GM18868 (cell line): Measurements from ENCODE around the gene ADCY9.
"Not testable (repeated sequence)": the region's sequence is repeated elsewhere in the genome, so short reads cannot be mapped to it uniquely, and the experiment has no call there.

Experiments used
- ATAC-seq: cut with Tn5 transposase; IDR thresholded peaks from one replicate; pipeline ENCODE4 v1.9.1; 2021; ENCODE audit warnings: mild to moderate bottlenecking, moderate library complexity; ENCODE audit not compliant: unreplicated experiment

ADCY9 gene

DNA sequence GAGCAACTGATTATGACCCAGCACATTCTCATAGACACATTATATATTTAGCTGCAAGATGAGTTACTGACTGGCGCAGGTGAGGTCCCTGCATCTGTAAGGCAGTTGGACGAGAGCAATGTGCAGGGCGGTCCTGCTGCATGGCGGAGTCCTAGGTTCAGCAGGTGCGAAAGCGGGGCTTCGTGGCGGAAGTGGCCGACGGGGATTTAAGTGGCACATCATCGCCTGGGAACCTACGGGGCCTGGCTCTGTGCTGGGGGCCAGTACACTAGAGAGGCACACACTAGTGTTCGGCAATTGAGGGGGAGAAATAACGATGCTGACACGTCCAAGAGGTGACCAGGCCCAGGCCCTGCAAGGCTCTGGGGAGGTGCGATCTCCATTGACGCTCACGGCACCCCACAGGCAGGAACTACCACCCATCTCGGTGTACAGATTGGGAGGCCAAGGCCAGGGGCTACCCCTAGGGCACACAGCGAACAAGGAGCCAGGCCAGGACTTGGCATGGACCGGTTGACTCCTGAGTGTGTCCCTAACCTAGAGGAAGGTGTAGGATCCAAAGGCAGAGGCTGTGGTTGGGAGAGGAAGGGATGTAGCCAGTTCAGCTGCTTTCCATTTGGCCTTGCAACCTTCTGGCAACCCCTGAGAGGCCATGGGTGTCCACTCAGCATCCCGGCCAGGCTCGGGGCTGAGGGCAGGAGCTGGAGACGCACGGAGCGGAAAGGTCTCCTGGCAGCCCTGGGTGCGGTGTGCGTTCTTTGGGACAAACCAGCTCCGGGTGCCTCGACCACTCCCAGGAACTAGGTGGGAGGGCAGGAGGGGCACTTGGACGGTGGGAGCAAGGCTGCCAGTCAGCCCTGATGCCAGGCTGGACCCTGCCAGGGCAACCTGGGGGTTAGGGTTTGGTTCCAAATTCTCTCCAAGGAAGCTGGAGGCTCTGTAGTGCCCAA lies 131.9 kb downstream of the ADCY9 start:
- ATAC-seq, result no peak

DNA sequence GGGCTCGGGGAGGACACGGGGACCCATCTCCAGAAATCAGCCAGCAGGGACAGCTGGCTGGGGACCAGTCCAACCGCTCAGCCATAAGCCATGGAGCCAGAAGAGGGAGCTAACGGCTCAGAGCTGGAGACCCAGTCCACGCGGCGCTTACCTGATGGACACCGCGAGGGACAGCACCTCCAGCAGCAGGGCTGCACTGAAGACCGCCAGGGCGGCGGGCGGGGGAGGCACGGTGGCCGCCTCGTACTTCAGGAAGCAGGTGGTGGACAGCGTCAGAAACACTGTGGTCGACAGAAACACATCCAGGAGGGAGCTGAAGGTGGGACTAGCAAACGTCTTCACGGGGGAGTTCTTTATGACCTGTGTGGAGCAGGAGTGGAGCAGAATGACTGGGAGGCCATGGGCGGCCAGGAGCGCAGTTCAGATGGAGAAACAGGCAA lies 133.1 kb downstream of the ADCY9 start:
- ATAC-seq, result no peak

DNA sequence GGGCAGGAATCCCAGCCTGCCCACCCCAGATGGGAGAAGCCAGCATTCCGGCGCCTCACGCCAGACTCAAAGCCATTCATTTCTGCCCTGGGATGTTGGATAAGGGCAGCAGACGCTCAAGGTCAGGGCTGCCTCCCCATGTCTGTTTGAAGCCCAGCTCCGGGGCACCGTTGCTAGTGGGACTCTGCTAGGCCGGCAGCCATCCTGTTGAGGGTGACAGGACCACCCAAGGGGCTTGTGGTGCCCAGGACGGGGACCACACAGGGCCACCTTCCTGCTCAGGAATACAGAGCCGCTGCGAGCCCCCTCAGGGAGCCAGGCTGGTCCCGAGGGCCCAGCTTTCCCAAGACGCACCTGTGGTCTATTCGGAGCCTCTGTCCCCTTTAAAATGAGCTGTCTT lies 134.0 kb downstream of the ADCY9 start:
- ATAC-seq, result no peak

DNA sequence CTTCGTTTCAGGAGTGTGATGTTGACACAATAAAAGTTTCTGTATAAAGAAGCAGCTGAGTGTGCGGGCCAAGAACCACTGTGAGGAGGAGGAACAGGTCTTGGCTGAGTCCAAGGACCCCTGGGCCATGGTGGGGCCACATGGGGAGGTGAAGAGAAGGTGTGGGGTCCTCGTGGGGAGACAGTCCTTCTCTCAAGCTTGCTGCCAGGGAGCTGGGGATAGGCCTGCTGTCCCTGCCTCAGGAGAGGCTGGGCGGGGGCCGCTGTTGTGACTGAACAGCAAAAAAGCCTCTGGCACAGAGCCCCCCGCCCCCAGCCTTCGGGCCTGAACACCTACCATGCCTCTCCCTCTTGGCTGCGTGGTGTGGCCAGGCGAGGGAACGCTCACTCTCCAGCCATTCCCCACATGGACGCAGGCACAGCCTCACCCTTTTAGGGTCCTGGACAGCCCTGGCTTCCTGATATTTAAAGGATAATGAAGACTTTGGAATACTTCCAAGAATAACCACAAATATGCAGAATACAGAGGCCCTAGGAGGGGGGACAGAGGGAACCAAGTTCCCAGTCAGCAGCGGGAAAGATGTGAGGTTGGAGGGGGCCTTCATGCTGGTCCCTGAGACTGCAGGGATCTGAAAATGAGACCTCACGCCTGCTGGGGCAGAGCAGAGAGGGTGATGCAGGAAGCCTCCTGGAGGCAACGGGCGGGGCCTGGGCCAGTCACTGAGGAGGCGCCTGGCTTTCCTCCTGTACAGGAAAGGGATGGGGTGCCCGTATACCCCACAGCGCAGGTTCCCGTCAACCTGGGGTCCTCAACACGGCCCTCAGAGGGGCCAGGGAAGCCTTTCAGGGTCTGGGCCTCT lies 135.8 kb downstream of the ADCY9 start:
- ATAC-seq, result no peak

DNA sequence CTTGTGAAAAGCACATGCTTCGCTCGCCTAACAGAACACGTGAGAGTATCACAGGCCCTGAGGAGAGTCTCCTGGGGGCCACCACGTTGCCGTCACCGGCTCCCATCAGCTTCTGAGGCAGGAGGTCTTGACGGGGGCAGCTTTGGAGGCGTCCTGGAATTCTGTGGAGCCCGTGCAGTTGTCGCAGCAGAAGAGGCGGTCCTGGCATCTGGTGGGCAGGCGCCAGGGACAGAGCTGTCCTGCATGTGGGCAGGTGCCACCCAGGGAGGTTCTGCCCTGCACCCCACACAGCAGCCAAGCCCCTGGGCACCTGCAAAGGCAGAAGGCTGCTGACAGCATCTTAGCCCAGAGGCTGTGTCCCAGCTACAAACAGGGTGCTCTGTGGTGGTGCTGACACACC lies 136.7 kb downstream of the ADCY9 start:
- ATAC-seq, result no peak

DNA sequence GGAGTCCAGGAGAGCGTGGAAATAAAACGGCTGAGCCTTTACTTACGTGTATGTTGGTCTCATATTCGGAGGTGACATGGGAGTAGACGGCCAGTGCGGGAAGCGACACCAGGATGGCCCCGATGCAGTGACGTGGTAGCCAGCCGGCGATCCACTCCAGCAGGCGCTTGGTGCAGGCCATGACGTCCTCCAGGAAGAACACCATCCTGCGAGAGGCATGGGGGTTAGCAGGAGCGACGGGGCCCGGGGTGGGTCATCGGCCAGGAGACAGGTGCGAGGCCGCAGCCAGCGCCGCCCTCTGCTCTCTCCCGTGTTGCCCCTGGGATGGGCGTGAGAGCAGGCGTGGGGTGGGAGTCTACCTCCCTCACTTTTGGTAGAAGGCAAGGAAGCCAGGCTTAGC lies 137.2 kb downstream of the ADCY9 start:
- no peak for ATAC-seq

DNA sequence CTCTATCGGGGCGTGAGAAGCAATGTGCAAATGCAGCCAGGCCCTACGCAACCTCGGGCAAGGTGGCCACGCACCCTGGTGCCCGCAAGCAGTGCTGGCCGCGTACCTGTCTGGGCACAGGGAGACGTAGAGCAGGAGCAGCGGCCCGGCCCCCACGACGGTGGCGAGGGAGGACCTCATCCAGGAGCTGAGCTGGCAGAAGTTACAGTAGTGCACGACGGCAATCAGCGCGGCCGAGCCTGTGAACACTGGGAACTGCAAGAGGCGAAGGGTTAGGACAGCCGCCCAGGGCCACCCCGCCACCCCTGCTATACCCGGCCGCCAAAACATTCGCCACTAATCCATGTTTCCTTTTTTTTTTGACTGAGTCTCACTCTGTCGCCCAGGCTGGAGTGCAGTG lies 138.9 kb downstream of the ADCY9 start:
- no peak for ATAC-seq

DNA sequence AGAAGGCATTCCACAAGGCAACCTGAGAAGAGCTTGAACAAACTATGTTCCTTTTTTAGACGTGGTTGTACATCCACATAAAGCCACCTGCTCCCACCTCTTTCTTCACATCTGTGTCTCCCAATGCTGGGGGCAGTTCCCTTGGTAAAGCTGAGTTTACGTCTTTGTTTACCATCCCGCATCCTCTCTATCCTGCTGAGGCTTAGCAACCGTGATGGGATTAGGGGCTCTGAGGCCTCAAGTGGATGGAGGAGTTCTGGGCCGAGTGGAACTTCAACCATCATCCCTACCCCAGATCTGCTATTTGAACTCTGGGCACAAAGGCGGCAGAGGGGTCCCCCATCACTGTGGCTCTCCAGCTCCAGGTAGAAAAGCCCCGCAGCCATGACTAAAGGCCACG lies 141.5 kb downstream of the ADCY9 start:
- ATAC-seq, result no peak

DNA sequence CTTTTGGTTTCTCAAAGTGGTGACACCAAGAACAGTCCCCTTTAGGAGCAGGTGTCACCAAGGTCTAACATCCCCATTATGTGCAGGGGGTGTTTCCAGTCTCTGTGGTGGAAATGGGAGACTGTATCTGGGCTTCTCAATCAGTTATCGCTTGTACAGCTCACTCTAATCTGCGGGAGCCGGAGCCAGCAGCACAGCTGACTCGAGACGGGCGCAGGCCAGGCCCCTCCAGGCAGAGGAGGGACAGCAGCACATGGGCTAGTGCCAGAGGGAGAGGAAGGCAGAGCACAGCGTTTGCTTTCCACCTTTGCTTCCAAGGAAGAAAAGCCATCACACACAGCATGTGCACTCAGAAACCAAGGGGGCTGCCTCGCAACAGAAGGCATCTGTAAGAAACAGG lies 144.5 kb downstream of the ADCY9 start:
- no peak for ATAC-seq

DNA sequence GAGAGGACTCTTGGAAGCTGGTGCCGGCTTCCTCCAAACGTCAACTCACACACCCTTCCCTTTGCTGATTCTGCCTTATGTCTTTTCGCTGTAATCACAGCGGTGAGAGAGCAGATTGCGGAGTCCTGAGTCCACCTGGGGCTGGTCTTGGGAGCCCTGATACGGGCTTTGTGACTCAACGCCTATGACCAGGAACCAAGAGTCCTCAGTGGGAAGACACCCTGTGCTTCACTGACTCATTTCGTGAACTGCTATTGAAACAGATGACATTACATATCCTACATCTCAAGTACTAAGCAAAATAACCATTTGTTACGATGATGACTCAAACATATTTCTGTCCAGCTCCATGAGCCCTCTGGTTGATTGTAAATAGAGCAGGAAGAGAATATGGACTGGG lies 145.0 kb downstream of the ADCY9 start:
- peak; percentile 55 for ATAC-seq

DNA sequence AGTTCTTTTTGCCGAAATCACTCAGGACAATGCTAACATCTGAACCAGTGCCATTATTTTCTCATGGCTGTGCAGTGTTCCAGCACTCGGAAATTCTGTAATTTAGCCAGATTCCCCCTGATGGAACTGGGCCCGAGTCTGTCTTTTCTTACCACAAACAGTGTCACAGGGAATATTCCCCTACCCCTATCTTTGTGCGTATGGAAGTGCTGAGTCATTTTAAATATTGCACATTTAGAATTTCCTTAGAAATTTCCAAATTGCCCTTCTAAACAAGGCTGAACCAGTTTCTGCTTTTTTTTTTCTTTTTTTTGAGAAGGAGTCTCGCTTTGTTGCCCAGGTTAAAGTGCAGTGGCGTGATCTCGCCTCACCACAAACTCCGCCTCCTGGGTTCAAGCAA lies 147.7 kb downstream of the ADCY9 start:
- ATAC-seq, result no peak

DNA sequence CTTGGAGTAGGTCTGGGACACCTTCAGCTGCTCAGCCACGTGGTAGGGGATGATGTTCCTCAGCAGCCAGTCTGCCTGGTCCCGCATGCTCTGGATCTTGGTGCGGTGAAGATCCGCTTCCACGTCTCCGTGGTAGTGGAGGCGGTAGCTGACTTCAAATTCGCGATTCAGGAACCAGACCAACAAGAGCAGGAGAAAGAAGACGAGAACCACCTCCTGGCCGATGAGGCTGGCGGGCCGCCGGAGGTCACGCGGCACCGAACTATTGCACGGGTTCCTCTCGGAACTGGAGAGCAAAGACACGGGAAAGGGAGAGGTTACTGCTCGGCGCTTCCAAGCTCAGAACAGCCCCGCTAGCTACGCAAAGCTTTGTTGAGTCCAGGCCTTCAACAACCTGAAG lies 149.6 kb downstream of the ADCY9 start:
- no peak for ATAC-seq

DNA sequence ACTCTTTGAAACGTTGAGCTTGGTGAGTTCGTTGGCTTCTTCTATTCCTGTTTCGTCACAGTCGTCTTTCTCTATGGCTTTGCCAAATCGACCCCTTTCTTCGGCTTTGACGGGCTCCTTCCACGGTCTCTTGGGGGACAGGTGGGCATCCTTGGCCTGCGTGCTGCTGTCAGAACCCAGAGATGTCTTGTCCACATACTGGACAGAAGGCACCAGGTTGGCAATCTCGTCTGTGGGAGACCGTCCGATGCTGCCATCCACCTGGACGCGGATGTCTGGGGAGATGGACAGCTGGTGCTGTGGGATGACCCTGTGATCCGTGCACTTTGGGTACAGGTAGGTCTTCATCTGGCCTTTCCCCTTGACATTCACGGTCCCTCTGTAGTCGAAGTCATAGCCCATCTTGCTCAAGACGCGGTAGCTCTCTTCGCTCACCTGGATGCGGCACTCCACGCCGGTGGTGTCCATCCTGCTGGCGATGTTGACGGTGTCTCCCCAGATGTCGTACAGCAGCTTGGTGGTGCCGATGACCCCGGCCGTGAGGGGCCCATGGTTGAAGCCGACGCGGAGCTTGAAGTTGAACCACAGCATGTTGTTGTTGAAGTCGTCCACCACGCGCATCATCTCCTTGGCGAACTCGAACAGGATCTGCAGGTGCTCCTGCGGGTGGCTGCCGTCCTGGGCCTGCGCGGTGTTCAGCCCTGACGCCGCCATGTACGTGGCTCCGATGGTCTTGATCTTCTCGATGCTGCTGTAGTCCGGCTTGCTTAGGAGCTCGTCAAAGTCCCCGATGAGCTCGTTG lies 150.3 kb downstream of the ADCY9 start:
- ATAC-seq, result no peak

DNA sequence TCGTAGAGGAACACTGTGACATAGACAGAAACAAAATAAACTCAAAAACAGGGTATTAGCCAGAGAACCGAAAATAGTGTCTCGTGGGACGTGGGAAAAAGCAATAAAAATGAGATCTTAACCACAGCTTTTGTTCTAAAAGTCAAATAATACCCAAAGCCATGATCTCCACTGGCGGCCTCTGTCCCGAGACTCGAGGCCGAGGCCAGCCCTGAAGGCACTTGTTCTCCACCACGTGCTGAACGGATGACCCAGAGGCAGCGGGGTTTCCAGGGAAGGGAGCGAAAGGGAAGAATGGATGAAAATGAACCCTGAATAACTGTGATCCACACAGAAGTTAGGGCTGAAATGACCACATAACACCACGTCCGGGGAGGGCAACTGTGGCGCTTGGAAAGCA lies 150.9 kb downstream of the ADCY9 start:
- ATAC-seq, result no peak

DNA sequence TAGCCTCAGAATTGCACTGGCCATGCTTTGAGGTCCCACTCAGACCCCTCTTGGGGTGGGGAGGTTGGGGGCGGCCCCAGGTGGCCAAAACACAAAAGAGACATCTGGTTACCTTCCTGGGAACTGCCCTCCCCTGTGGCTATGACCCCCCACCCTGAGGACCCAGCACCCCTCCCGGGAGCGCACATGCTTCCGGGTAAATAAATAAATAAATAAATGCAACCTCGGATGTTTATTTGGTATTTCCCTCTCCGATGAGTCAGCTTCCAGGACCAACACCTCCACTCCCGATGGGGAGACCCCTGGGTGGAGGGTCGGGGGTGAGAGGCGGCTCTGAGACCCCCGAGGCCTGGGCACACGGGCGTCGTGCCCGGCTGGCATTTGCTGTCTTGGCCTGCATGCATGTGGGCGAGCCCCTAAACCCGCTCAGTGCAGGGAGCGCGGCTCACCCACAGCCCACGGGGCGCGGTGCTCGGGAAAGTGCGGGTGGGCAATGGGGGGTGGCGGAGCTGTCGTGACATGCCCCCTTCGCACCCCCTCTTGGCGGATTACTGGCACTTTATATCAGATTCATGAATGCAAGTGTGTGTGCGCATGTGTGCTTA lies 151.5 kb downstream of the ADCY9 start:
- ATAC-seq, result no peak

DNA sequence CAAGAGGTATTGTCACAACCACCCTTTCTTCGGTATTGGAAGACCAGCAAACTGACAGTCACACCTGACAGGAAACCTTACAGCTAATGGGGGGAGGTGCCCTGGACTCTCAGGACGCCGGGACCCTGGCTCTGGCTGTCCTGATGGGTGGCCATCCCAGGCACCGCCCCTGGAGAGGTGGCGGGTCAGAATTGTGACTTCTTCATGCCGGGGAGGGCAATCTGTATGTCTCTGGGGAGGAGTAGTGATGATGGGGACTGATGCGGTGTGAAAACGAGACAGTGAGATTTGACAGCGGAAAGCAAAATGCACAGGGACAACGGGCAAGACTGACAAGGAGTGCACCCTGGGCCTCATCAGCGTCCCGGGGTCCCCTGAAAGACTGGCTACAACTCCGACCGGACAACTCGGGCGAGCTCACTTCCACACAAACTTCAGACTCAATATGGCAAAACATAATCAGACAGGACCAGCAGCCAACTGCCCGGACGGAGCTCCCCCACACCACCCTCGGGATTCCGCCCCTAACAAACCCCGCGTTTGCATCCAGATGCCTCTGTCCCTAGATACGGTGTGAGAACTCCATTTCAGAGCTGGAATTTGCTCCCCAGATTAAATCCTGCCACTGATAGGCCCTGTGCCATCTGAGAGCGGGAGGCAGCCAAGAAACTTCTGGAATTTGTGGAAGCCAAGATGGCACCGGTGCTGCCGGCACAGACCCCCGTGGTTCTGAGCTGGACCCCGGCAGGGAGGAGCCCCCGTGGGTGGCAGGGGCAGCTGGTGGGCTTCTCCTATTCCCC lies 152.2 kb downstream of the ADCY9 start:
- no peak for ATAC-seq

DNA sequence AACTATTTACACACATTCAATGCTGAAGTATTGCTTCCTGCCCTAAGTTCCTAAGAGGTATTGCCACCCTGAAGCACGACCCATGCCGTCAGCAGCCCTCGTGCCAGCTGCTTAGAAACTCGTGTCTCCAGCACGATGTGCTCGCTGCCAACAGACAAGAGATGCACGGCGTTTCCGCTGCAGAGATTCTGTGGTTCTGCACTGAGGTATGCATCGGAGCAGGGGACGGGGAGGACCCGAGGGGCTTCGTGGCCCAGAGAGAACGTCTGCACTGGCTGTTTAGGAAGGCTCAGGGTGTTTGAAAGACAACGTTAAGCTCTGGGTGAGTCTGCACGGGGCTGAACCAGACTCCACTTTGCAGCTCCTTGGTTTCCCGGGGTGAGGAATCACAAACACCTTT lies 153.0 kb downstream of the ADCY9 start:
- no peak for ATAC-seq

DNA sequence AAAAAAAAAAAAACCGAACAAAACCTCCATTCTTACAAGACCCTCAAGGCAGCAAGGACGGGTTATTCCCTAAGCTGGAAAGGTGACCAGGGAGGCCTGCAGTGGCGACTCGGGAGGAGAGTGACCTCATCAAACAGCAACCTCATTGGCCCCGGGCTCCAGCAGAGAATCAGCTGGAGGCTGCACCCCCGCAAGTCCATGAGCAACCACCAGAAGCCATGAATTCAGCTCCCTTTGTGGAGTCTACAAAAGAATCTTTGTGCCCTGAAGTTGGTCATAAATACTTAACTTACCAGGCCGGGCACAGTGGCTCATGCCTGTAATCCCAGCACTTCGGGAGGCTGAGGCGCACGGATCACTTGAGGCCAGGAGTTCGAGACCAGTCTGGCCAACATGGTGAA lies 154.8 kb downstream of the ADCY9 start:
- no peak for ATAC-seq

DNA sequence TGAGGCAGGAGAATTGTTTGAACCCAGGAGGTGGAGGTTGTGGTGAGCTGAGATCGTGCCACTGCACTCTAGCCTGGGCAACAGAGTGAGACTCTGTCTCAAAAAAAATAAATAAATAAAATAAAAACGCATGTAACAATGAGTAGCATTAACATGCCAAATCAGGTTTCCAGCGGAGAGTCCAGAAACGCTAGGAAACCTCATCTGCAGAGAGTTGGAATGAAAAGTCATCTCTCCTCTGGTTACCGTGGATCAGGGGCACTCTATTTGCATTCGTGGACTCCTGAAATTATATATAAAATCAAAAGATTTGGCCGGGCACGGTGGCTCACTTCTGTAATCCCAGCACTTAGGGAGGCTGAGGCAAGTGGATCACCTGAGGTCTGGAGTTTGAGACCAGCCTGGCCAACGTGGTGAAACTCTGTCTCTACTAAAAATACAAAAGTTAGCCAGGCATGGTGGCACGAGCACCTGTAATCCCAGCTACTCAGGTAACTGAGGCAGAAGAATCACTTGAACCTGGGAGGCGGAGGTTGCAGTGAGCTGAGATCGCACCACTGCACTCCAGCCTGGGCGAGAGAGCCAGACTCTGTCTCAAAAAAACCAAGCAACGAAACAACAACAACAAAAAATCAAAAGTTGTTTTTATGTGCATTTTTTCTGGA lies 156.2 kb downstream of the ADCY9 start:
- ATAC-seq, result not testable (repeated sequence)
